GM21723 (cell line): ENCODE results near the gene RNF6.
A peak's percentile ranks its signal among the peaks of the same experiment; 100 is the strongest.

Experiments
- ATAC-seq: cut with Tn5 transposase; IDR thresholded peaks from one replicate; pipeline ENCODE4 v1.9.1; 2021; ENCODE audit warnings: mild to moderate bottlenecking, moderate library complexity; ENCODE audit not compliant: unreplicated experiment

RNF6 gene

DNA sequence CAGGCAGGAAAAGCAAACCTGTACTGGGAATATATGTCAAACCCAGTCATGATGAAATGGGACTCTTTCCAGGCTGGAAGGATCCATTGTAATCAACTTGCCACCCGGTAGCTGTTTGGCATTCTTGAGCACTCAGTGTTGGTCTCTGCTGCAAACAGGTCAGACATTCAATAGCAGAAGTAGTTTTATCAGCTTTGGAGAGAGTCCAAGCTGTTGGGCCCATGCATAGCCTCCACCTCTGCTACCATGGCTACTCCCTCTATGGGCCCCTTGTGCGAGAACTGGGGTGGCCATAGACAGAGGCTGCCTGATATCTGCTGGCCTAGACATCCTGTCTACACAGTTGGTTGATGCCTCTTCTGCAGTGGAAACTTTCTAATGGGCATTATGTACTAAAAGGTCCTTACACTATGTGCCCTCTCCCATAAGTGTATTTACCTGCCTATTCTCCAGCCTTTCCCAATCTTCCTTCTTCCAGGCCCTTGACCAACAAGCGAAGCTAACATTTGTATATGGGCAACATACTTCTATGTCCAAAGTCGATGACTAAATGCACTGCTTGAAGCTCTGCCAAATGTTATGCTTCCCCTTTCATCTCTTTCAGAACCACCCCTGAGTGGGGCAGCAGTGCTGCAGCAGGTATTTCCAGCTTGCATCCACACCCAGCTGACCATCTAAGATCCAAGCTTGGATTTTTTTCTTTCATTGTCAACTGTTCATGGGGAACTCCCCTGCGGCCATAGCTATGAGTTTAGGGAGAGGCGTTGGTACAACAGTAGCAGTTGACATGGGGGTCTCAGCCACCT is 5.3 kb upstream of the RNF6 start:
- ATAC-seq, result no peak

DNA sequence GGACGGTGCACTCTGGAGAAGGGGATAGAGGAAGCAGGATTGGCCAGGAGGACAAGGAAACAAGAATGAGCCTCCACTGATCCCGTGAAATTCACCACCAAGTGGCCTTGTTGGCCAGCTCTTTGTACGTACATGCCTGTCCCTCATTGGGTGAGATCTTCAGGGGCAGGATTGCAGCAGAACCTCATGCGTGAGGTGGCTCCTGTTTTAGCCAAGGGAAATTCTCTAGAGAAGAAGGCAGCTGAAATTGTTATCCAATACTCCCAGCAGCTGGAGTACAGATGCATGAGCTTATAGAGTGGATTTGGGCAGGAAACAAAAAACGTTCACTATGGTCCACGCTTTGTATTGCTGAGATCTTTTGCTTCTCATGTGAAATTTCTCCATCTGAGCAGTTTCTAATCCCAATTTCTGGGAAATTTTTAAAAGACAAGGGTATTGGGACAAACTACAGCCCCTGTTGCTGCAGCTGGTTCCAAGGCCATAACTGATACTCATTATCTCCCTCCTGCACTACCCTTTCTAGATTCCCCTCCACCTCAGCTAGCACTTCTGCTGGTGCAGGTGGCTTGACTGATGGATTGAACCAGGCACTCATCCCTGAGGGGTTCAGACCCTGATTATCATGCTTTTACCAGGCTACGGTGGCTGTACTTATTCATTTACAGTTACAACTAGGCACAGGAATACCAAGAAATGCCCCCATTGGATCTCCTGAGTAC is 3.9 kb upstream of the RNF6 start:
- ATAC-seq, result no peak

DNA sequence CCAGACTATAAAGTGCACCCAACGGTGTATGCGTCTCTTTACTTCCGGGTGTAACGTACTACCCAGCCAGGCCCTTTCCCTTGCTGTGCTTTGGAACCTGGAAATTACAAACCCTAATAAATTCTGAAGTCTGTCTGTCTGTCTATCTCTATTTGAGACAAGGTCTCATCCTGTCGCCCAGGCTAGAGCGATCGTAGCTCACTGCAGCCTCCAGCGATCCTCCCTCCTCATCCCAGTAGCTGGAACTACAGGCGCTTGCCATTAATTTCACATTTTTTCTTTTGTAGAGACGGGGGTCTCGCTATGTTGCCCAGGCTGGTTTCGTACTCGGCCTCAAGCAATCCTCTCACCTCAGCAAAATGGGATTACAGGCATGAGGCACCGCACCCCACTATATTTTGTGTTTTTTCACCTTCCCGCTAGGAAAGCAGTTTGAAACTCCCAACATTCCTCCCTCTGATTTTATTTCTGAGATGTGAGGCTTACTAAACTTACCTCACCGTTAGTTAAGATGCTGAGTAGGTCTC is 469 bp upstream of the RNF6 start:
- peak; percentile 52 for ATAC-seq

DNA sequence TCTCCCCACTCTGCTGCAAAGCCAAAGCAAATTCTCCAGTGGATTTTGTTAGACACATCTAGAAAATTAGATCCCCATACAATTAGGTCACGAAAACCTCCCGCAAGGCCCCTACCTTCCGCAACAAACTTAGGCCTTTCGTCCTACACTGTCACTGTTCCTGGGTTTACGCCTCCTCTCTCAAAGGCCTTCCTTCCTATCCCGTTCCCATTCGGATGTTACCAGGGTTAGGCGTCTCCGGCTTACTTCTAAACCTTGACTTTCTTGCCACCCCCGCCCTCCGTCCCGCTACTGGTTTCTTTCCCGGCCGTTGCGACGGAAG is 754 bp downstream of the RNF6 start:
- no peak for ATAC-seq

DNA sequence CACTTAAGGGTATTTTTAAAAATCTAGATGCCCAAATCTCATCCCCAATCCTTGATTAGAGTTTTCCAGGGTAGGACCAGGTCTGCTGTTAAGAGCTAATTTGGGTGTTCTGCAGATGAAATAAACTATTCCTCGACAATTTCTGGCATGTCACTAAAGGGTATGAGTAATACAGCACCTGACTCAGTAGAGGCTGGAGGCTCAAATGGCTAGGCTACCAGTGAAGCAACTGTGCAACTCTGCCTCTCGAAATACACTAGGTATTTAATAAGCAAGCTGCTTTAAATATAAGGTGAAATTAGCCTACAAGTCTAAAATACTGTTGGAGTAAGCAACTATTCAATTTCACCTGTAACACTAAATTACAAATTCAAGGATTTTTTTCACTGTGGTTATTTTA is 1.5 kb downstream of the RNF6 start:
- ATAC-seq, result no peak

DNA sequence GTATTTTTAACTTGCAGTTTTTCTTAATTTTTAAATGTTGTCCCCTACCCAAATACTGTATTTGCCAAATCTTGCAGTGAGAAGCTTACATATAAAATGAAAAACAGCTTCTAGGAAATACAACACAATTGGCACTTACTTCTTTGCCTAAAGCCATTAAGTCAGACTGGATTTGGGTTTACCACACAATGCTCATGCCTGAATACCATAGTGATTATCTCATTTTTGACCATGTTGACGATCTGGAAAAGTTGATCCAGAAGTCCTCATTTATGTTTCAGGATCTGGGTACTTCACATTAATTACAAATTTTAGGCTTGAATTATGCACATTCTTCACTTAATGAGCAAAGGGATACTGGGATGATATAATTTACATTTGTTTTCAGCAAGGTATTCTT is 2.4 kb downstream of the RNF6 start:
- no peak for ATAC-seq

DNA sequence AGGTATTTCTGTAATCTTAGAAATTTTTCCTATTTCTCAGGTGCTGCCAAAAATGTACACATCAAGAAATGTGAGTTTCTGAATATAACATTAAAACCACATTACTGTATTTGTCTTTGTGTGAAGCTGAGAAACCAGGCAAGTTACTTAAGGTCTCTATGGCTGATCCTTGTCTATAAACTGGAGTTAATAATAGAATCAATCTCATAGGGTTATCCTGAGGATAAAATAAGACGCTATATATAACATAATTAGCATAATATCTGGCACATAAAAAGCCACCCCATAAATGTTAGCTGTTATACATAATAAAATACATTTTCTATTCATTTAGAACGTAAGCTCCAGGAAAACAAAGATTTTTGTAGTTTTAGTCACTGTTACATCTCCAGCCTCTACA is 6.1 kb downstream of the RNF6 start:
- no peak for ATAC-seq

DNA sequence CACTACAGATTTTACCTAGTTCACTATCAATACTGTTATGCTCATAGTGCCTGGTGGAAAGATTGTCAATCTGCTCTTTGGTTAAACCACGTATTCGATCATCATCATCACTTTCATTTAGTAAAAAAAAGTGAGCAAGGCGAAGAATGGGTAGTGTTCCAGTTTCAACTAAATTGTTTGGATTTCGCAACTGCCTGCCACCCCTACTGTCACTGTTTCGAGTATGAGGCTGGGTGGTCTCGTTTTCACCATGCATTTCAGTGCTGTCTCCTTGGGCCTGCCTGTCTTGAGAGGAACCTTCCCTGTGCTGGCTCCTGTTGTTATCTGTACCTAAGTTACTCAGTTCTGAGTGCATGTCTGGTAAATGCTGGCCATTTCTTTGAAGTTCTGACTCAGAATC is 8.1 kb downstream of the RNF6 start:
- ATAC-seq, result no peak

DNA sequence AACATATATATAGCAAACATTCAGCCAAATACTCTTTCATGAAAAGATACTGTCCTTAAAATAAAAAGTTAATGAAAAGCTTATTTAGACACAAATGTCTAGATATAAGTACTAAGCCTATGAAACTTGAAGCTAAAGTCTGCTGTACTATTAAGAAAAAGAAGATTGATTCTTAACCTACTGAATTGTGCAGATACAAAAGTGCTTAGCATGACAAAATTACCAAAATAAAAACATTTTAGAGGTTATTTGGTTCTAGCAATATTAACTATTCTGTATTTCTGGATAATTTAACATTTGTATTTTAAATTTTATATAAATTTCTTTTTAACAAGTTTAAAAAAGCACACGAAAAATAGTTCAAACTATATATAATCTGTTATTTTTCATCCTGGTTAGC is 8.8 kb downstream of the RNF6 start:
- ATAC-seq, result no peak

DNA sequence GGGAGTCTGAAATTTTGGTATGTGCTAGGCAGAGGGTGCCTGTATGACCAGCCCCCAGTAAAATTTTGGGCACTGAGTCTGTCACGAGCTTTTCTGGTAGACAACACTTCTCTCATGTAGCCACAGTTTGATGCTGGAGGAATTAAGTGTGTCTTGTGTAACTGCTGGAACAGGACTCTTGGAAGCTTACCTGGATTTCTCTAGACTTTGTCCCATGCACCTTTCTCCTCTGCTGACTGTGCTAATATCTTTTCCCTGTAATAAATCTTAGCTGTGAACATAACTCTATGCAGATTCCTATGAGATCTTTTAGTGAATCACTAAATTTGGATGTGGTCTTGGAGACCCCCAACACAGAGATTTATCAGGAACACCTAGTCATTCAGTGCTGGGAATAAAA is 13.8 kb downstream of the RNF6 start:
- ATAC-seq, result no peak

DNA sequence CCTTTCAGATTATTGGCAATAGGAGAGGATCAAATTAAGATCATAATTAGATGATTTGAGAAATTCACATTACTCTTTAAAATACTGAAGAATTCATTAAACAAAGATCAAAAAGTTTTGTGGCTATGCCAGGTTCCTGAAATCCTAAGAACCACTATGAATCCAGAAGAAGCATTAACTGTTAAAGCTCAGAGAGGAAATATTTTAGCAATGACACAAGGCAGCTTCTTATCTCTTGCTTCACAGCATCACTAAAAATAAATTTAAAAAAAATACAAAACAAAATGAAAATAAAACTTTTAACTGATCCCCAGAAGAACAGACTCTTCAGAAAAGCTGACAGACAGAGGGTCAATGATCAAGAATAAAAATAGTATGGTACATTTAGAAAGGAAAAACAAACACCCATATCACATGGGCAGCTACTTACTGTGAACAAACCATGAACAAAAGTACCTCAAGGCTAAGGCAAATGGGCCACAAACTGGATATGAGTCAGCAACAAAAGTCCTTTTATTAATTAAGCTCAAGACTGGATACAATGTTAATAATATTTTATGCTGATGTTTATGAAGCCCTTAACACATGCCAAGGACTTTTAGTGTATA is 19.6 kb downstream of the RNF6 start:
- no peak for ATAC-seq

DNA sequence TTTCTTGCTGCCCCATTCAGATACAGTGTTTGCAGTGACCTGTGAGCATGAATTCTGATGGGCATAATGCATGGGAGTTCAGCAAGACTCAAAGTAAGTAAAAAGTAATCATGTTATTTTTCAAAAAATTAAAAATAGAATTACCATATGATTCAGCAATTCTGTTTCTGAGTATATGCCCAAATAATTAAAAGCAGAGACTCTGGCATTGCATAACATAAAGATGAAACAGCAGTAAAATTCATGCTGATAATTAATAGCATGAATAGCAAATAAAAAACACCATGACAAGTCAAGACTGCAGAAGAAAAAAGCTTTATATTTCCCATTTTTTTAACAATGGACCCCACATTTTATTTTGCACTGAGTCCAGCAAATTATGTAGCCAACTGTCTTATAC is 21.3 kb downstream of the RNF6 start:
- no peak for ATAC-seq

DNA sequence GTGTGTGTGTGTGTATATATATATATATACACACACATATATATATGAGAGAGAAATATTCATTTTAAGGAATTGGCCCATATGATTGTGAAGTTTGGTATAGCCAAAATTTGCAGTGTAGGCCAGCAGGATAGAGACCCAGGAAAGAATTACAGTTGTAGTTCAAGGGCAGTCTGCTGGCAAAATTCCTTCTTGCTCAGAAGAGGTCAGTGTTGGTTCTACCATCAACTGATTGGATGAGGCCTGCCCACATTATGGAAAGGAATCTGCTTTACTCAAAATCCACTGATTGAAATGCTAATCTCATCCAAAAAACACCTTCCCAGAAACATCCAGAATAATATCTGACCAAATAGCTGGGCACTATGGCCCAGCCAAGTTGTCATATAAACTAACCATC is 24.0 kb downstream of the RNF6 start:
- ATAC-seq, result no peak

DNA sequence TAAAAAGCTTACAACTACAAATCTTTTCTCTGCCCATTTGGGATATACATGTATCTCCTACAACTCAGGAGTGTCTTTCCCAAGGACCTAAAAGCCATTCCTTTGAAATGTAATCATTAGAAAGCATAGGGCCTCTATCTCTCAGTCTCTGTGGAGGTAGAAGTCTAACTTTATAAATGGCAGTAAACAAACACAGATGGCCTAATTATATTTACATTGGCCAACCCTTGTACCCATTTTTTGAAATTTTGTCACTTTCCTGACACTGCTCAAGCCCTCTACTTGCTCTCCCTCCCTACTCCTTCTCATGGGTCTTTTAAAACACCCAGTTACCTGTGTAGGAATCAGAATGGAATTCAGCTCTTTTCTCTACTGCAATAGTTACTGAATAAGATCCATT is 24.8 kb downstream of the RNF6 start:
- no peak for ATAC-seq

DNA sequence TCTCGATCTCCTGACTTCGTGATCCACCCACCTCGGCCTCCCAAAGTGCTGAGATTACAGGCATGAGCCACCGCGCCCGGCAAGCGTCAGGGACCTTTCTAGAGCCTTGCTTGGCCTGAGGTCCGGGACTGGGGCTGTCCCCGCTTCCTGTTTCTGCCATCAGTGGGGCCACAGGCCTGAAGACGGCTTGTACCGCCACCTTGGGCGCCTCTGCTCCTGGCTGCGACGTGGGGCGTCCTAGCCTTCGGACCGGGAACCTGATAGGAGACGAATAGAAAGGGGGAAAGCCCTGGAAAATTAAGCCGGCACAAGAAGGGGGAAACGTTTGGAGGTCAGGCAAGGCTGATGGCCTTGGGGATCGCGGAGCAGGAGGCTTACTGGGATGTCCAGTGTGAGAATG is 35.1 kb downstream of the RNF6 start:
- no peak for ATAC-seq

DNA sequence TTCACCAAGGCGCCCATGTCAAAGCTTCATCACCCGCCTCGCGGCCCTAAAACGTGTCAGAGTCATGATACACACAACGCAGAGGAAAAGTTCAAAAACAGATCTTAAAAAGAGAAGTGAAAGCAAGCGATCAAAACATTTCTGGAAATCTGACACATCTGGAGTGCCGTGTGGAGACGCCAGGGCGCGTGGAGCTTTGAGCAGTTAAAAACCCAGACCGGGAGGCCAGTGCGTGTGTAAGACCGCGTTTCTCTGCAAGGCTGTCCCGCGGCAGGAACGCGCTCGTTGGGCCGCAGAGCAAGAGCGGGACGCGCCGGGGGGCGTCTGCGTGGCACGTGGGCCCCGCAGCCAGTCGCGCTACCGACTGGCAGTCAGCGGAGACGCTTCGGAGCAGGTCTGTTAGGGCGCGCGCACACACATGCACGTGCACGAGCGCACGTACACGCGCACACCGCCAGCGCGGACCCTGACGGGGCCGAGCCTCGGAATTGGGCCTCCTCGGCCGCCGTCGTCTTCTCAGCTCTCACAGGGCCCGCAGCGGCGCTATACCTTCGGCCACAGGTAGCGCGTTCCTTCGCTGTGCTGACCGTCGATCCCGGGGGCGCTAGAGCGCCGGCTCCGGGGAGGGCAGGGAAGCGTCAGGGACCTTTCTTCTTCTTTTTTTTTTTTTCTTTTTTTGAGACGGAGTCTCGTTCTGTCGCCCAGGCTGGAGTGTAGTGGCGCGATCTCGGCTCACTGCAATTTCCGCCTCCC is 35.8 kb downstream of the RNF6 start:
- ATAC-seq, result peak; percentile 81

DNA sequence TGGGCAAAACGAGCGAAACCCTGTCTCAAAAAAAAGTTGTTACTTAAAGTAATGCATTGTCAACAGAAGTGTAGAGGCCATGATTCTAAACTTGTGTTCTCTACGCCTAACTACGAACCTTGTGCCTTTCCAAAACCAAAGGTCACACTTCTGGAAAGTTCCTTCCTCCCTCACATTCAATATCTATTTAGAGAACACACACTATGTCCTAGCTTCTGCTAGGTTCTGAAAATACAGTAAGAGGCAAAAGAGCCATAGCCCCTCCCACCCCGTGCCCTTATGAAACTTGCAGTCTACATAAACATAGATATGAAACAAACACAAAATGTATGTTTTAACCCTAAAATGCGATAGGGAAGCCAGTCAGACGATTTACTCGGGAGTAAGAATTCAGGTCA is 36.4 kb downstream of the RNF6 start:
- peak; percentile 12 for ATAC-seq

DNA sequence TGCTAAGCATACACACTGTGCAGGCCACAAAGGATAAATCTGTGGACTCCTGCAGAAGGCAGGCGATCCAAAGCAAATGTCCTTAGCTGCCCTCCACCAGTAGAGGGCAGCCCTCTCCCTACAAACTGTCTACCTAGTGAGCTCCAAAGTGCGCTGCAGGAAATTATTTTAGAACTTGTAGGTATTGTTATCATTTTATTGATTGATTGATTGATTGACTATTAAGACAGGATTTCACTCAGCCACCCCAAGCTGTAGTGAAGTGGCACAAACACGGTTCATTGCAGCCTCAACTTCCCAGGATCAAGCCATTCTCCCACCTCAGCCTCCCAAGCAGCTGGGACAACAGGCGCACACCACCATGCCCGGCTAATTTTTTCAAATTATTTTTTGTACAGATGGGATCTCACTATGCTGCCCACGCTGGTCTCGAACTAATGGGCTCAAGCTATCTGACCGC is 37.3 kb downstream of the RNF6 start:
- ATAC-seq, result peak; percentile 39

DNA sequence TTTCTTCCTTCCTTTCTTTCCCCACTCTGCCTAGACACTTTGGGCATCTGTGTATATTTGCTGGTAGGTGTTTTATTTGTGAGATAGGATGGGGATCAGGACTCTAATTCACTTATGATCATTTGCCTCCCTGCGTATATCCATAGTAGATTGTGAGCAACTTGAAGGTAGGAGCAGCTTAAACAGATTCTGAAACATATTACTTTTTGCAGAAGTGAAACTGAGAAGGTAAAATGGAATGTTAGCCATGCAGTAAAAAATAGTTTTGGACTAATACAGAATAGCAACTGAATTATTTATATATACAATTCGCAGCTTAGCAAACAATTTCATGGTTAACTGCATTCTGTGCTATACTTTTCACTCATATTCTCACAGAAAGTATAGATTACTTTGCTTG is 38.7 kb downstream of the RNF6 start:
- no peak for ATAC-seq

DNA sequence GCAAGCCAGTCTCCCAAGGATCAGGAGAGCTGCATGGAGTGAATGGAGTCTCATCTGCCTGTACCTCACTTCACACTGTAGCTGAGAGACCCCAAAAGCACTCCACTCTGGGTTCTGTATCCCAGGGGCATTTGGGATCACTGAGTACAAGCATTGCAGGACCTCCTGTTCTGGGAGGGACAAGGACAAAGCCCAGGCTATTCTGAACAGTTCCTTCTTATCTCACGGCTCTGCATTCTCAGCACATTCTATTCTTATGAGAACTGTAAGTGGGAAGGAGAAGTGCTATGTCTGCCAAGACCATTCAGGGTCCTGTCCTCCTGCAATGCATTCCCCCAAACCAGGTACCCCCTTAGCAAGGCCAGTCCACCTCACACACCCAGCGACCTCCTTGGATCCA is 42.8 kb downstream of the RNF6 start:
- ATAC-seq, result no peak

DNA sequence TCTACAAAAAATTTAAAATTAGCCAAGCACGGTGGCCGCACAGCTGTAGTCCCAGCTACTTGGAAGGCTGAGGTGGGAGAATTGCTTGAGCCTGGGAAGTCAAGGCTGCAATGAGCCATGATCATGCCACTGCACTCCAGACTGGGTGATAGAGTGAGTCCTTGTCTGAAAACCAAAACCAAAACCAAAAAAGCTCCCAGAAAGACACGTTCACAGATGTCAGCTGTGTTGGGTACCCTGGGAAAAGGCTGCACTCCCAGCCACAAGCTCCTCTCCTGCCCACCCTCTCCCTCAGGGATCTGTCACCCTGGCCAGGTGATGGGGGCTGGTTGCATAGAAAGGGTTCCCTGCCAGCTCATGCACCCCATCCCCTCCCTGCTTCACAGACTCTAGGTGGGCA is 53.3 kb downstream of the RNF6 start:
- no peak for ATAC-seq
